ENCODE results near the gene ARGLU1.

Gene ARGLU1

GRCh38 chr13:106524108-106524507, 43.8 kb downstream of the ARGLU1 start:
- DNase-seq (ENCODE audit: low spot score), result no peak

- DNase-seq (ENCODE audit: low spot score), result no peak
Observed at GRCh38 chr13:106523576-106523975, 44.4 kb downstream of the ARGLU1 start.

DNA sequence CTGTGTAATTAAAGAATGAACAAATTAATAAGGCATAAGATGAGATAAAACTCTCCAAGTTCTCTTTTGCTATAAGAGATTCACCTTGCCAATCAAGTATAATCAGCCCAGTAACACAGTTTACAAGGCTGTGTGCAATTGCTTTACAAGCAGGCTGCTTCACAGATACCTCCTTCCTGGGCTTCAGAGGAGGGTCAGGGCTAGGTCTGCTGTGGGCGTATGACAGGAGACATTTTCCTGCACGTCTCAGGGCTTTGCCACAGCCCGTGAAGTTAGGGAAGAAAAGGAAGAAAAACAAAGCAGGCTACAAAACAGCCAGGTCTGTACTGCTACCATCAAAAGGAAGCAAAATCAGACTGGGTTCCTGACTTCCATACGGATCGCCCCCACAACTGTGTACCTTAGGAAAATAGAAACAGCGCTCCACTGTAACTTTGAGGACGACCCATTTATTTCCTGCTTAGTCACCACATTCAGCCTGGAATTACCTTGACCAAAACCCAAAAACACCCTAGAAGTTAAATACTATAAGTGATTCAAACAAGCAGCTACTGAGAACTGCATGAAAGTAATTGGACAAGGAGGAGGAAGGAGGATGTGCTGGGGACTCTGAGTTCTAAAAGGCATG, 44.9 kb downstream of the ARGLU1 start:
- DNase-seq (ENCODE audit: low spot score), result no peak

DNA sequence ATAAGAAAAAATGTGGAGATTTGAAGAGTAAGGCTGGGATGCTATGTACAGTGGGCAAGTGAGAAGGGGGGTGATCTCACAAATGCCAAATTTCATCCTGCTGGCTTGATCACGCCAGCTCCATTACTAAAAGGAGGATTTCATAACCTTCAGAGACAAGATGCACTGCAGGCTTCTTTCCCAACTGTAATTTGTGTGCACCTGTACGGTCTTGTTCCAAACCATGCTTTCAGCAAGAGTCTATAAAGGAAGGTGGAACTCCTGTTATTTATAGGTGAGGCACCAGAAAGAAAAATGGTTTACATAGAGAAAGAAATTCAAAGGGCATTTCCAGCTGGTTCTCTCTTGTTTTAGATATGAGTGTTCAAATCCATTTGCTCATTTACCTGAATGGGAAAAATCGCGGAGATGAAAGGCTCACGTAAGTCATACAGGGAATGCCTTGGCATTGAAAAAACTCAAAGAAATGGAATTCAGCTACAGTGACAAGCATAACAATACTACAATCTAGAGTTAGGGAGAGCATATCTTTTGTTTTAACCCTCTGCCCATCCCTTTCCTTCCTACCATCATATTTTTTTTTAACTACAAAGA, 45.7 kb downstream of the ARGLU1 start:
- DNase-seq (ENCODE audit: low spot score), result no peak

- DNase-seq (ENCODE audit: low spot score), result no peak
Observed at GRCh38 chr13:106521095-106521799, 46.7 kb downstream of the ARGLU1 start.

DNA sequence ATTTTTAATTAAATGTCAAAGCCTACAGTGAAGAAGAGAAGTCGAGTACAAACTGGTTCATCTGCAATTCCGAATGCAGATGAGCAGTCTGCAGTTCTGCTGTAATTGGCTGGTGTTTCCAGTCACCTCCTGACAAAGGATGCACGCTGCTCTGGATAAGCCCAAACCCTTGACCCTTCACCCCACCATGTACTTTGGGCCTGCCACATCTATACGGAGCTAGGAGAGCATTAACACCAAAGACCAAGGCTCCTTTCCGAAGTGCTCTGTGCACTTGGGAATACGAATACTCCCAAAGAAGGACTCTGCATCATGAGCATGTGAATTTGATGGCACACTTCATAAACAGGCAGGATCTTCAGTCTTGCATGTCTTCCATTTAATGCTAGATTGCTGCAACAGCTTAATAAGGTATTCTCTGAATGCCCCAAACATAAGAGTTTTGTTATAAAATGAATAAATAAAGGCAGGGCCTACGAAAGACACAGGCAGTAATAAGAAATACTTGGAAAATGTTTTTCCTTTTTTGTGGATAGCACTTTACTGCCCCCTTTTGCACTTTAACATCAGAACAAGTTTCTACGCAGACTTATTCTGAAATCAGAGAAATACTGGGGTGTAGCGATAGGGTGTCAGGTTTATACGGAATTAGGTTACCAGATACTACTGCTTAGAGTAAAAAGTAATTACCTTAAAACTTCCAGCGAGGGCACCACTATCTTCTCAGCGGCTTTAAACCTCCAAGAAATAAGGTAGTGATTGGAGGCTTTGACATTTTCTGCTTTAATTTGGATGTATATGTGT, 47.5 kb downstream of the ARGLU1 start:
- DNase-seq (ENCODE audit: low spot score), result no peak

DNA sequence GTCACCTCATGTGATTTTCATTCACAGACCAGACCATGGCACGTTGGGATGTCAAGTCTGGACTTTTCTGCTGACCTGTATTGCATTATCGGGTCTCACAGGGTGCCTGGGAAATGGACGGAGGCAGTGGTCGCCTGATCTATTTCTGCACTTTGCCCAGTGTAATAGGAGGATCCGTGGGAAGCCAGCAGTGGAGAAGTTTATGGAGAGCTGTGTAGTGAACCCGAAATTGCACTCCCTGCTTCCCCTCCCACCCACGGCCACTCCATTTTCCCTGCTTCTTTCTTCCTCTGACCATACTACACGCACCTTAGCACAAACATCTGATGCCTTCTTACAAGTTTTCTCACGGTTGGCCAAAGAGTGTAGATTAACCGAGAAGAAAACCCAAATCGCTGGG, 49.4 kb downstream of the ARGLU1 start:
- DNase-seq (ENCODE audit: low spot score), result no peak

GRCh38 chr13:106517109-106517847, 50.7 kb downstream of the ARGLU1 start:
- DNase-seq (ENCODE audit: low spot score), result no peak

- no peak for DNase-seq (ENCODE audit: low spot score)
Observed at GRCh38 chr13:106515635-106516254, 52.2 kb downstream of the ARGLU1 start.

- DNase-seq (ENCODE audit: low spot score), result no peak
Observed at GRCh38 chr13:106514928-106515634, 52.9 kb downstream of the ARGLU1 start.

DNA sequence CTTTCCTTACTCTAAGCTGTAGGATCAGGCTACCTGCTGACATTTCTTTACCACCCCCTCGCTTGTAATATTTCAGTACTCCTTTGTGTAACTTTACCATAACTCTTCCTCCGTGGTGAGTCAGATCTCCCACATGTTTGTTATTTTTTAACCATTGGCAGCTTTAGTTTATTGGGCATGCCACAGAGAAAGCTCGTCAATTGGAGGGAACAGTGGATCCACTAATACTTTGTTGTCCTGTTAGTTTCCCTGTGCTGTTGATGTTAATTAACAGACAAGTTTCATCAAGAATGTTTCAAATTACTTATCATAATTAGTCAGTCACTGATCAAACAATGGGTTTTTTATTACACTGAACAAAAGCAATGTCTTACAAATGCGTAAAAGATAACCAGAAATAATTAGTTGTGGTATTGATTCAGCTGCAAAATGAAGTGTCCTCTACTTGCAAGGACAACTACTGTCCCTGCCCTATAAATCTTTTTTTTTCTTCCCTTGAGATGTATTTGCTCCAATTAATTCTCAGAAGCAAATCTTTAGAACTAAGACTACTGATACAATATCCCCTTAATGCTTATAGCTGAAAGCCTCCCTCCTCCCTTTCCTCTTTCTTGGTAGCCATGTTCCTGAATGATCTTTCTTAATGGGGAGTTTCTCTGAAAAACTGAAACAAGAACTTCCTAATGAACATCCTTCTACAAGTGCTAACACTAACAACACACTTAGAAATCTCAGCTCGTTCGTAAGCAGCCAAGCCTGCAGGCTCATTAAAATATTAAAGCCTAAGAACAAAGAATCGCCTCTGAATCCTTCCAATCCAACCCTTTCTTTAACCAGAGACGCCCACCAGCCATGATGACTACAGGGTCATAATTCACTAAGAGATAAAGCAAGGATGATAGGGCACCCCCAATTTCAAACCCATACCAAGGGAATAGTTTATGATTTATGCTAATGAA, 54.6 kb downstream of the ARGLU1 start:
- no peak for DNase-seq (ENCODE audit: low spot score)

GRCh38 chr13:106507560-106508274, 60.2 kb downstream of the ARGLU1 start:
- no peak for DNase-seq (ENCODE audit: low spot score)

GRCh38 chr13:106506286-106506685, 61.7 kb downstream of the ARGLU1 start:
- DNase-seq (ENCODE audit: low spot score), result no peak

GRCh38 chr13:106505732-106506131, 62.2 kb downstream of the ARGLU1 start:
- DNase-seq (ENCODE audit: low spot score), result no peak

GRCh38 chr13:106505295-106505694, 62.6 kb downstream of the ARGLU1 start:
- no peak for DNase-seq (ENCODE audit: low spot score)

DNA sequence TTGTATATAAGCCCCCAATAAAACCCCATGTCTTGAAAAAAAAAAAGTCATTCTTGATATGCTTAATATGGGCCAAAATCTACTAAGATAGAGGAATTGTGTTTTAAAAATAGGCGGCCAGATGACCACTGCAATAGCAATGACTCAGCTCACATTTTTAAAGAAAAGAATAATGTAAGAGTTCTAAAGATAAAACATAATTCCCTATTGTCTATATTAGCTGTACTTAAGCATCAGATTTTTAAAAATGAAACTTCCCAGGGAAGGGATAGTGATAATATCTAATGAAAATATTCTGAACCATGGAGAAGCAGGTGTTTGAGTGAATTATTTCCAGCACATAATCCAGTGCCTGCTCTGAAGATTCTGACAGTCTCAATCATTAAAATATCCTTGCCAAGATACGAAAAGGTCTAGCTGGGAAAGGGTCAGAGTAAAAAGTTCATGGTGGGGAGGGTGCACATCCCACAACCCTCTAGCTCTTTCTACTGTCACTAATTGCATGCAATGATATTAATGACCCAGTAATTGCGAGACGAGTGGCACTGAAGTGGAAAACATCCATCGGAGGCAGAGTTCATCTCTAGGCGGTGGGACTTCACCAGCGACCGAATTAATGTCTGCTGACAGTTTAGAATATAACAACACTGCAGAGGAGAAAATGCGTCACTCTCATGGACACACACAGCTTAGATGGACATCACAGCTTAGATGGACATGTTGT, 64.0 kb downstream of the ARGLU1 start:
- no peak for DNase-seq (ENCODE audit: low spot score)

- no peak for DNase-seq (ENCODE audit: low spot score)
Observed at GRCh38 chr13:106503272-106503671, 64.7 kb downstream of the ARGLU1 start.

GRCh38 chr13:106500445-106500844, 67.5 kb downstream of the ARGLU1 start:
- no peak for DNase-seq (ENCODE audit: low spot score)

Data from RKO (cell line).